Fibroblast of peridontal ligament (primary cell): ENCODE data around the gene GCSH.
A peak's percentile ranks its signal among the peaks of the same experiment; 100 is the strongest.

Experiments
- DNase-seq: peaks from one replicate; pipeline ENCODE4 v3.0.0-alpha.2; 2010; ENCODE audit errors: extremely low read depth

GCSH gene

GRCh38 chr16:81101702-81102101 is 5.5 kb upstream of the GCSH start:
- DNase-seq, result no peak

- no peak for DNase-seq
Observed at GRCh38 chr16:81099958-81100357, 3.8 kb upstream of the GCSH start.

DNA sequence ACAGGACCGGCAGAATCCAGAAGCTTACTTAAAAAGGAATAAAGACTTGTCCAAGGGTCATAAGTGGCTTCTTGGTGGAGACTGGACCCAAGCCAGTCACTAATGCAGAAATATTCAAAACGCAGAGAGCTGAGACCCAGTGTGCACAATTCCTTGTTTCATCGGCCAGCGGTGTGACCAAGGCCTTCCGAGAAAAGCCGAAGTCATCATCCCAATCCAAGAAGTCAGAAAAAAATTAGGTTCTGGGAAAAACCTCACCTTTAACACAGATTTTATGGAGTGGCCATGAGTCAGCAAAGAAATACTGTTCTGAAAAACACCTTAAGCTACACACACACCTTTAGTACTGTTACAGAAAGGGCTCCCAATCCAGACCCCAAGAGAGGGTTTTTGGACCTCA is 1.0 kb upstream of the GCSH start:
- no peak for DNase-seq

- no peak for DNase-seq
Observed at GRCh38 chr16:81096715-81097208, 567 bp upstream of the GCSH start.

GRCh38 chr16:81095653-81095952 is 592 bp downstream of the GCSH start:
- DNase-seq, result peak; percentile 5

DNA sequence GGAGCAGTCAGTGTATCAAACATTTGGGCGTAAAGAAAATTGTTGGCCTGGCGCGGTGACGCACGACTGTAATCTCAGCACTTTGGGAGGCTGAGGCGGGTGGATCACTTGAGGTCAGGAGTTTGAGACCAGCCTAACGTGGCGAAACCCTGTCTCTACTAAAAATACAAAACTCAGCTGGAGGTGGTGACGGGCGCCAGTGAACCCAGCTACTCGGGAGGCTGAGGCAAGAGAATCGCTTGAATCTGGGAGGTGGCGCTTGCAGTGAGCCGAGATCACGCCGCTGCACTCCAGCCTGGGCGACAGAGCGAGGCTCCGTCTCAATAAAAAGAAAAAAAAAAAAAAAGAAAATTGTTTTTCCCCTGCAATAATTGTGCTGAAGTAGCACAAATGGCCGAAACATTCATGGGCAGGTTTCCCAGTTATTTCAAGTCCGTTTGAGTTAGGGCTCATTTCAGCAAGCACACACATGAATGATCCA is 1.4 kb downstream of the GCSH start:
- peak; percentile 45 for DNase-seq

GRCh38 chr16:81088836-81089235 is 7.4 kb downstream of the GCSH start:
- no peak for DNase-seq

- DNase-seq, result no peak
Observed at GRCh38 chr16:81081014-81081413, 15.2 kb downstream of the GCSH start.

GRCh38 chr16:81080233-81080632 is 16.0 kb downstream of the GCSH start:
- no peak for DNase-seq

- peak; percentile 93 for DNase-seq
Observed at GRCh38 chr16:81077076-81077940, 18.9 kb downstream of the GCSH start, which contains the start of gene C16orf46. TSS of gene C16orf46 (minus strand) at chr16:81077238. CDS start at chr16:81063955, 13,283 bp downstream.

DNA sequence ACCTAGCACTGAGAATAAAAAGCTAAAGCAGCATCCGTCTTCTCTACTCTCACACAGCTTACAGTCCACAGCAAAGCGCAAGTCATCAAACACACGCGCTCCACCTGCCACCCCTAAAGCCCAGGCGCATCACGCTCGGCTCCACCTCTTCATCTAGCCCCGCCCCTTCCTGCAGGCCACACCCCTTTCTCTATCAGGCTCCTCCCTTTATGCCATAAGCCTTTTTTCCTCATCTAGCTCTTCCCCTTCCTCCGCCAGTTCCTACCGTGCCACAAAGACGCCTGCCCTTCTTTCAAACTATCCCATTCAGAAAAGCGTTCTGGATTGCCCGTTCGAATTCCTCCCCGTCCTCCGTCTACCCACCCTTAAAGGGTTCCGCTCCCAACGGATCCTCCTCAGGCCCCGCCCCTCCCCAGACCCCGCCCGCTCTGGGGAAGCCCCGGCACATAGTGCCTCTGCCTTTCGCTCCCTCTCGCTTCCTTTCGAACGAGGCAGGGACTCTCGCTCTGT is 19.6 kb downstream of the GCSH start:
- DNase-seq, result peak; percentile 78

- DNase-seq, result no peak
Observed at GRCh38 chr16:81073560-81074330, 22.4 kb downstream of the GCSH start.

DNA sequence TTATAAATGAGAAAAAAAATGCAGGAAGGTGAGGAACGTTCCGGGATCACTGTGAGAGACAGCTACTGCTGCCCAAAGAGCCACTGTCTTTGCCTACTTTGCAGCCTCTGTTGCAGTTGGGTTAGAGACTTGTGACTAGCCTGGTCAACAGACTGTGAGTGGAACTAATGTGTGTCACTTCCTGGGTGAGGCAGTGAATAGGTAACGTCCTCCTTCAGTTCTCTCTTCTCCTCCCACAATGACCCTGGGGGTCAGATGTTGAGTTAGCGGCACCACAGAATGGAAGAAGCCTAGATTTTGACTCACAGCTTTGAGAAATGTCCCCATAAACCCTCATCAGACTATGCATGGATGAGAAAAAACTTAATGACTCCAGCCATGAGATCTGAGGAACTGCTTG is 24.4 kb downstream of the GCSH start:
- no peak for DNase-seq

DNA sequence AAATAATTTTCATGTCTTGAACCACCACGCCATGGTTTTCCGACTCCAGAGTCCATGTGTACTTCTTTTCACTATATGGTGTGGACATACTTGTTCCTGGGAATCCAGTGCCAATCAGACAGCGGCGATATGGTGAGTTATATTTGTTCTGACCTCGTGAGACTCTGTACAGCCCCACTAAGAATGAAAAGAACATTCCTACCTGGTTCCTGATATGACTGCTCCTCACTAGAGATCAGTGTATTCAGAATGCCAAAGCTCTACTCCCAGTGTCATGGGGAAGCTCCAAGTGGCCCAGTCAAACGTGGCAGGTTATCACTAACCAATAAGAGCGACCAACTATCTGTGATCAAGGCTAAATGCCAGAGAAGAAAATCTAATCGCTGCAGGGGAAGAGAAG is 25.2 kb downstream of the GCSH start:
- DNase-seq, result no peak

- no peak for DNase-seq
Observed at GRCh38 chr16:81069063-81069462, 27.1 kb downstream of the GCSH start.

DNA sequence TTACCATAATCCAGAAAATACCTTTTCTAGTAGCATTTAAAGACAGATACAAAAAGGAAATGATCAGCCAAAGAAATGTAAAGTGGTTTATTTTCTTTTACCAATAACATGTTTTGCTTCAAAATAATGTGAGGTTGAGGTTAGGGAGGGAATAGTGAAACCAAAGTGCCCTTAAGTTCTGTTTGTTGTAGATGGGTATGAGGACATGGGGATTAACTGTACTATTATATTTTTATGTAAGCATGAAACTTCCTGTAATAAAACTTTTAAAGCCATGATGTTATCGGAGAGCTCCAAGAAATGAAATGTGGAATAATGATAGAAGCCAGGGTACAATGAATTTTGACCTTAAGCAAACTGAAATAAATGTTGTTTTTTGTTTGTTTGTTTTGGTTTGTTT is 29.0 kb downstream of the GCSH start:
- no peak for DNase-seq

DNA sequence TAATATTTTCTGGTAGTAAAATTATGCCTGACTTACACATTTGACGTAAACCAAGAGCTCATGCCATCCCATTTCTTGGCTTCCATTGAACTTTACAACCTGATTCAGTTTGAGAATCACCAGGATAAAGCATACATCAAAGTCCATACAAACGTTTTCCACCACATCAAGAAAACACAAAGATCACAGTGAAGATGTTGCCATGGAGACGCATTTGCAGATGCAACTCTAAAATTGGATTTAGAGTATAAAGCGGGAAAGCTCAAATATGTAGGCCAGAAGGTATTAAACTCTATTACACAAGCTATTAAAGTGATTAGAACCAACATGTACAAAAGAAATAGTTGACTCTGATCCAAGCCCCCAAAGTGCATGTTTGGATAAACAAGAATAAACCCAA is 29.5 kb downstream of the GCSH start:
- DNase-seq, result no peak

DNA sequence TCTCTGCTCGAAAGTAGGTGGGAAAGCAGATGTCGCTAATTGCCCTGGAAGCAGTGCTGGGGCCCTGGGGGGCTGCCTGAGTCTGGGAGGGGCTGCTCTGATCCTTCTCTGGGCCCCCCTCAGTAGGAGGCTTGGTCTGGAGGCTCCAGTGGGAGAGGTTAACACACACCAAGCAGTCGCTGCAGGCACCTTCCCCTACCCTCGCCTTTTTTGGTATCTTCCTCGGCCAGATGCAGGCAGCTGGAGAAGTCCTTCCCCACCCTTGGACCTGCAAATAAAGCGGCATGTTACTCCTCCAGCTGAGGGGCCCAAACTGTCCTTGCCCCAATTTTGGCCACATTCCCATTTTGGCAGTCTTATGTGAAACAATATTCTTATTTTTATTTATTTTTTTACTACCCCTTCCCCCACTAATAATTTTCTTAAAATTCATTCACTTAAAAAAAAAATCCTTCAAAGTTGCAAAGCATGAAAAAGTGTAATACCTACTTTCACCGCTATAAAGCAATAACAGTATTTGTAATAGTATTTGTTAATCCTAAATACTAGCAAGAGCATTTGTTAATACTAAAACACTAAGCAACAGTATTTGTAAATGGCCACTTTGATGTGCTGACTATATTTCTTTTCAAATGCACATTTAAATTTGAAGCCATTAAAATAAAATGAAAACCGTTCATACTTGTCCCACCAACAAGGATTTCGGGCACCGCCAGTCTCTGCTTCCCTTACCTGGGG is 34.2 kb downstream of the GCSH start:
- DNase-seq, result no peak

DNA sequence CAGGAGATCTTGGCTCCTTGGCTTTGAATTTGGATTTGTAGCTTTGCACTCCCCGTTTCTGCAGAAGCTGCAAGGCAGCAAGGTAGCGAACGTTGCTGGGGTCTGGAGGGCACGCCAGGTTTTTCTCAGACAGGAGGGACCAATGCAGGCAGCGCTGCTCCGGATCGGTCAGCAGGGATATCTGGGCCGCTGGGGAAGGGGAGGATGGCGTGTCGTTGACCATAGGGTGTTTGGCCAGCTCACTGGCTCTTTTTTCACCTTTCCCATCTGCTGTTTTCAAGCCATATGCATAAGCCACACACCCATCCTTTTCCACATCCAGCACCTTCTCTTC is 34.9 kb downstream of the GCSH start:
- DNase-seq, result no peak

- DNase-seq, result no peak
Observed at GRCh38 chr16:81060576-81061306, 35.5 kb downstream of the GCSH start.

DNA sequence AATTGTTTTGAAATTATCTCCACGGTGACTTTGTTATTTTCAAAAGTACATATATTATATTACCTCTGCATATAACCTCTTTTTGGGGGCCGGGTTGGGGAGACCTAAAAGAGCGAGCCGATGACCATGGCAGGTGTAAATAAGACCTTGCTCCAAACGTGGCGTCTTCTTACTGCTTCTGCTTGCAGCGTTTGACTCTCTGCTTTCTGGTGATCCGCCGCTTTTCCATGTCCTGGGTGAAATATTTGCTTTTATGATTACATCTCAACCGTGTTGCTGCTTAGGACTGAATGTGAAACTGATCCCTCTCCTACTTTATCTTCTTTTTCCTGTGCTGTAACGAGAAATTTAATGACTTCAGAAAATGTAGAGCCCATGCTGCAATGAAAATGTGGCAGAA is 42.4 kb downstream of the GCSH start:
- no peak for DNase-seq
